BLaER1 (cell line): ENCODE results near the gene SRL.

Experiments used
- H3K27ac ChIP-seq: shearing (Covaris generic); formaldehyde crosslinking; 2 replicates; pipeline ENCODE4 v1.8.1; 2022
- H3K27me3 ChIP-seq: shearing (Covaris generic); formaldehyde crosslinking; 2 replicates; pipeline ENCODE4 v1.8.1; 2022
- H3K36me3 ChIP-seq: shearing (Covaris generic); formaldehyde crosslinking; 2 replicates; pipeline ENCODE4 v1.8.1; 2022
- H3K4me1 ChIP-seq: shearing (Covaris generic); formaldehyde crosslinking; 2 replicates; pipeline ENCODE4 v1.8.1; 2022
- H3K4me2 ChIP-seq: shearing (Covaris generic); formaldehyde crosslinking; 2 replicates; pipeline ENCODE4 v1.8.1; 2022
- H3K4me3 ChIP-seq: shearing (Covaris generic); formaldehyde crosslinking; 2 replicates; pipeline ENCODE4 v1.8.1; 2022
- H3K9ac ChIP-seq: shearing (Covaris generic); formaldehyde crosslinking; 2 replicates; pipeline ENCODE4 v1.8.1; 2022
- H3K9me3 ChIP-seq: shearing (Covaris generic); formaldehyde crosslinking; 2 replicates; pipeline ENCODE4 v1.8.1; 2022
- H4K20me1 ChIP-seq: shearing (Covaris generic); formaldehyde crosslinking; 2 replicates; pipeline ENCODE4 v1.8.1; 2022
- Cebpa-rat ChIP-seq: shearing (Covaris generic); IDR thresholded peaks from 2 replicates; pipeline ENCODE4 v1.8.1; 2022

The SRL gene

GRCh38 chr16:4273858-4274311 is 32.0 kb upstream of the SRL start:
- H3K27ac ChIP-seq = peak overlapping the region; percentile 92
- peak overlapping the region; percentile 98 for H3K4me2 ChIP-seq
- no peak for TF ChIP-seq Cebpa-rat
- no peaks in the 10 kb centered on the region for H3K27me3 ChIP-seq
- H3K4me3 ChIP-seq = peak overlapping the region; percentile 92
- H3K9ac ChIP-seq = peak overlapping the region; percentile 90
- peaks cover 40% of the 10 kb centered on the region for H3K4me1 ChIP-seq
- peaks cover 12% of the 10 kb centered on the region; the same call in 1 of the 2 replicates for H4K20me1 ChIP-seq
- H3K9me3 ChIP-seq = no peaks in the 10 kb centered on the region
- peaks cover 13% of the 10 kb centered on the region for H3K36me3 ChIP-seq

DNA sequence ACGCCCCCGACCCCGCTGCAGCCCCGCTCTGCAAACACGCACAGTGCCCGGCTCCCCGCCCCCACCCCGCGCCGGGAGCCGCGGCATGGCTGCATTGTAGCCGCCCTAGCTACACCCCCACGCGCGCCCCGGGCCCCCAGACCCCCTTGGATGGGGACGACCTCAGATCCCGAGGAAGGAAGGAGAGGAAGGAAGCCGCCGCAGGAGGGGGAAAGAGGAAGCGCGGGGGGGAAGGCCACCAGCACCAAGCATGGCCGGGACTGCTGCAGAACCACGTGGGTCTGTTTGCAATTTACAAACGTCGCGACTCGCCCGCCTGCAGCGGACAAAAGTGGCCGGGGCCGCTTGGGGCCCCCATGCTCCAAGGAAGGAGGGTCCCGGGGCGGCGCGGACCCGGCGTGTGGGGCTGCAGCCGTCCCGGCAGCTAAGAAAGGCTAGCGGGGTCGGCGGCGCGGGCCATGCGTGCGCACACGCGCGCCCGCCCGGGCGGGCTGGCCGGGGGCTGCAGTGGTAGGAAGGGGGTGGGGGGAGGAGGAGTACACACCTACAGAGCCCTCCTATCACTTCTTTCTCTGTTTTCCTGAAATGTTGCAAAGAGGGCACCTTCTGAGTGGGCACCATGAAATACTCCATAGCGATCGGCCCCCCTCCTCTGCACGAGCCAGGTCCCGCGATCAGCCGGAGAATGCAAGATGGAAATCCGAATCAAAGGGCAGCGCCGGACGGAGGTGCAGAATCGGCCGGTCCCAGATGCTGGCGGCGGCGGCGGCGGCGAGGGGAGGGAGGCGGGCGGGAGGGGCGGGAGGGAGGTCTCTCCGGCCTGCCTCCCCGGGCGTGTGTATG is 30.5 kb upstream of the SRL start:
- peak overlapping the region; percentile 98 for H3K9ac ChIP-seq
- H3K4me2 ChIP-seq = peak overlapping the region; percentile 98
- peak overlapping the region; percentile 100 for H3K27ac ChIP-seq
- no peaks in the 10 kb centered on the region for H3K27me3 ChIP-seq
- H3K9me3 ChIP-seq = no peaks in the 10 kb centered on the region
- no peak for TF ChIP-seq Cebpa-rat
- peaks cover 40% of the 10 kb centered on the region for H3K4me1 ChIP-seq
- H3K4me3 ChIP-seq = peak overlapping the region; percentile 92
- peaks cover 28% of the 10 kb centered on the region for H3K36me3 ChIP-seq
- peaks cover 22% of the 10 kb centered on the region for H4K20me1 ChIP-seq

DNA sequence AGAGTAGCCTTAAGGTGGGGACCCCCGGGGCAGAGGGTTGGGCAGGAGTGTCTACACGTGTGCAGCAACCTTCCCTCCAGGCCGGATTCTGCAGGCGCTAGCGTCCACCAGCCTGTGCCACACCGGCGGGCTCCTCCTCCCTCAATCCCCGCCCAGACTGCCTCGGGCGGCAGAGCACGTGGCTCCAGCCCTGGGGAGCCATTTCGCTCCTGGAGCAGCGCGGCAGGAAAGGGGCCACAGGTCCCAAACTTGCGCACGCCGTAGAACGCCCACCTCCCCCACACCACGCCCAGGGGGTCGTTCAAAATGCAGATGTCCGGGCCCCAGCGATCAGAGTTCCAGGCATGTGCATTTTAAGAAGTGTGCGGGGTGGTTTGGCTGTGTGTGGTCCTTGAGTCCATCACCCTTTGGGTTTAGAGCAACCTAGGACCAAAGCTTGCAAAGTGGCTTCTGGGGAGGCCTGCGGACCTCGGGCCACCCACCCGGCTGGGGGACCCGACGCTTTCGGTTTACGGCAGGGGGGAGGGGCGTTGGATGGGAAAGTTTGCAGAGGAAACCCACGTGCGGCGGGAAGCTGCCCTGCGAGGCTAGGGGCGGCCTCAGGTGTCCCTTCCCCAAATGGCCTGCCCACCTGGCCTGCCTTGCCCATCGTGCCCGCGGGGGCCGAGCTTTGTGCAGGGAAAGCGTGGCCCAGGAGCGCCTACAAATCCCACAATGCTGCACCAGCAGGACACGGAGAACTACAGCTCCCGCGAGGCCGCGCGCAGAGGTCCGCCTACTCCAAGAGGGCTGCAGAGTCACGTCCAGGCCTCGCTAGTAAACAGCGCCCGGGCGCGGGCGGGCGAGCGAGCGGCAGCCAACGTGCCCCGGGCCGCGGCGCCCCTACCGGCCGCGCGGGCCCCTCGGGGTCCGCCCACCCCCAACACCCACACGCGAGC is 29.6 kb upstream of the SRL start:
- Histone ChIP-seq H3K27me3 (no peaks in the 10 kb centered on the region), H4K20me1 (peaks cover 31% of the 10 kb centered on the region), H3K27ac (peak overlapping the region; percentile 100), H3K9me3 (no peaks in the 10 kb centered on the region), H3K9ac (peak overlapping the region; percentile 98), H3K4me3 (peak overlapping the region; percentile 92), H3K36me3 (peaks cover 37% of the 10 kb centered on the region), H3K4me1 (peaks cover 40% of the 10 kb centered on the region), H3K4me2 (peak overlapping the region; percentile 98)
- no peak for TF ChIP-seq Cebpa-rat

DNA sequence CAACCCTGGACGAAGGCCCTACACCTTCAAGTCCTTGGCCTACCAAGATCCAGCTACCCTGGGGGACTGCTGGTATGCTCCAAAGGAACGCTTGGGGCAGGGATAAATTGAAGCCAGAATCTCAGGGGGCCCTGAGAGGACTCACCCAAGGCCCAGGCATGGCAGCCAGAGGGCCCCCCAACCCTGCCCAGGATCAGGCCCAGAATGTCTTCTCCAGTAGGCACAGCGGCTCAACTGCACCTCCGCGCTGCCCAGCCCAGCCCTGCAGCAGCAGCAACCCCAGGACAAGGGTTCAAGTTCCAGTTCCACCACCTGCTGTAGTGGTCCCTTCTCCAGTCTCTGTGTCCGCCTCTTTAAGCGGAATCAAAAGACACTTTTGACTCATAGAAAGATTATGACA is 28.7 kb upstream of the SRL start:
- Histone ChIP-seq H3K9me3 (no peaks in the 10 kb centered on the region), H3K4me3 (peak overlapping the region; percentile 92), H3K36me3 (peaks cover 45% of the 10 kb centered on the region), H3K4me2 (peak overlapping the region; percentile 98), H4K20me1 (peaks cover 40% of the 10 kb centered on the region), H3K27me3 (no peaks in the 10 kb centered on the region), H3K4me1 (peaks cover 34% of the 10 kb centered on the region), H3K27ac (peak overlapping the region; percentile 100), H3K9ac (peak overlapping the region; percentile 98)
- no peak for TF ChIP-seq Cebpa-rat

- H3K4me2 ChIP-seq = peak overlapping the region; percentile 98
- H3K9ac ChIP-seq = peak overlapping the region; percentile 98; the same call in 1 of the 2 replicates
- H3K27ac ChIP-seq = peak overlapping the region; percentile 100; the same call in 1 of the 2 replicates
- H3K9me3 ChIP-seq = no peaks in the 10 kb centered on the region
- peaks cover 45% of the 10 kb centered on the region for H4K20me1 ChIP-seq
- H3K36me3 ChIP-seq = peaks cover 51% of the 10 kb centered on the region
- TF ChIP-seq Cebpa-rat = no peak
- peak overlapping the region; percentile 92 for H3K4me3 ChIP-seq
- peaks cover 29% of the 10 kb centered on the region for H3K4me1 ChIP-seq
- H3K27me3 ChIP-seq = no peaks in the 10 kb centered on the region
Measured at GRCh38 chr16:4270091-4270490, 28.2 kb upstream of the SRL start.

GRCh38 chr16:4266372-4266771 is 24.5 kb upstream of the SRL start:
- Histone ChIP-seq H3K36me3 (peaks cover 85% of the 10 kb centered on the region), H3K27me3 (no peaks in the 10 kb centered on the region), H3K9me3 (no peaks in the 10 kb centered on the region), H4K20me1 (peaks cover 82% of the 10 kb centered on the region), H3K27ac (no peak overlapping the region), H3K9ac (no peak overlapping the region), H3K4me2 (no peak overlapping the region), H3K4me3 (no peak overlapping the region), H3K4me1 (peaks cover 25% of the 10 kb centered on the region)
- no peak for TF ChIP-seq Cebpa-rat

DNA sequence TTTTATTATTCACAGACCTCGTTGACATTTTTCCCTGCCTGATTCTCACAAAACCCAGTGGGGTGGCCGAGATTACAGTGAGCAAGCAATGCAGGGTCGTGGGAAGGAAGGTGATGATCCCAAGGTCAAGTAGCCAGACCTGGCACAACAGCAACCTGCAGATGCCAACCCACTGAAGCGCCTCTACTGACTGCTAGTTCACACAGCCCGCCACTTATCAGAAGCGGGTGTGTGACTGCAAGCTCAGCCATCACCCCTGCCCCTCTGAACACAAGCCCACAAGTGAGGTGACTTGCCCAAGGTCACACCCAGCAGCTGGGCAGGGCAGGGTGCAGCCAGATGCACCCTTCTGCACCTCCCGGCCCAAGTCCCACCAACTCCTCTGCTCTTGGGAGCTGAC is 23.8 kb upstream of the SRL start:
- Histone ChIP-seq H3K36me3 (peaks cover 92% of the 10 kb centered on the region), H3K27me3 (no peaks in the 10 kb centered on the region), H3K4me1 (peaks cover 21% of the 10 kb centered on the region), H3K9me3 (no peaks in the 10 kb centered on the region), H3K4me2 (no peak overlapping the region), H3K27ac (no peak overlapping the region), H4K20me1 (peaks cover 88% of the 10 kb centered on the region), H3K9ac (no peak overlapping the region), H3K4me3 (no peak overlapping the region)
- no peak for TF ChIP-seq Cebpa-rat

GRCh38 chr16:4264546-4264945 is 22.7 kb upstream of the SRL start:
- no peak for TF ChIP-seq Cebpa-rat
- H3K27ac ChIP-seq = no peak overlapping the region
- H4K20me1 ChIP-seq = peaks cover 84% of the 10 kb centered on the region
- H3K9ac ChIP-seq = no peak overlapping the region
- peaks cover 10% of the 10 kb centered on the region; the same call in 1 of the 2 replicates for H3K4me1 ChIP-seq
- peaks cover 94% of the 10 kb centered on the region for H3K36me3 ChIP-seq
- no peaks in the 10 kb centered on the region for H3K27me3 ChIP-seq
- no peaks in the 10 kb centered on the region for H3K9me3 ChIP-seq
- H3K4me3 ChIP-seq = no peak overlapping the region
- no peak overlapping the region for H3K4me2 ChIP-seq

DNA sequence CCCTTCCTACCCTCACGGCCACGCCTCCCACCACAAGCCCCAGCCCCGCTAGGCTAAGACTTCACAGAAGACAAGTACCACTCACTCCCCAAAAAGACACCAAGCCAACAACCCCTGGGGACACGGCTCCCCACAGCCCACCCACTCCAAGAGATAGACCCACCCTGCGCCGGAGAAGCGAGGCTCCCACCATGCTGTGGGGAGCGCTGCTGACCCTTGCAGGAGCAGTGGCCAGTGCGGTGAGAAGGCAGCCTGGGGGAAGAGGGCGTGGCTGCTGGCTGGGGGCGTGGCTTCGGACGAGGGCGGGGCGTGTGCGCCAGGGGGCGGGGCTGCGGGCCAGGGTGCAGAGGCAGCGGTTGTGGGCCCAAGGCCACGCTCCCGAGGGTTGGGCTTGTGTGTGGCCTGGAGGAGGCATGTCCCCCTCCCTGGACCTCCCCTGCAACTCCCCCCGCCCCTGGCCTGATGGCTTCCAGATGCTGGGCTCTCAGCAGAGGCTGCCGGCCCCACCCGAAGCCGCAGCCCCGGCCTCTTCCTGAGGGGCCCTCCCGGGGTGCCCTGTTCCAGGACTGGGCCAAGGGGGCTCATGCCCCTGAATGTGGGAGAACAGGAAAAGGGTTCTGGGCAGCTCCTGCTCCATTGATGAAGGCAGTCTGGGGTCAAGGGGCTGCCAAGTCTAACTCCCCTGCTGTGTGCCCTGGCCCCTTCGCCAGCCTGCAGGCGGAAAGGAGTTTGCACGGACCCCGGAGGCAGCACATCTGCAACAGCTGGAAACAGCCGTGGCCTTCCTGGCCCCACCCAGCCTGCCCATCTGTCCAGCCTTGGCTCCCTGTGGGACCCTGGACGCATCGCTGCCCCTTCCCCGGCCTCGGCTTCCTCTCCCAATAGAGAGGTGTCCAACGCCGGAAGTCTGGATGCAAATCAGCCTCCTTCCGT is 21.9 kb upstream of the SRL start:
- no peaks in the 10 kb centered on the region for H3K27me3 ChIP-seq
- 0 out of 2 replicates have a peak, but pooled peaks cover 10% of the 10 kb centered on the region for H3K4me1 ChIP-seq
- H3K4me2 ChIP-seq = no peak overlapping the region
- H4K20me1 ChIP-seq = peaks cover 85% of the 10 kb centered on the region
- peaks cover 96% of the 10 kb centered on the region for H3K36me3 ChIP-seq
- TF ChIP-seq Cebpa-rat = no peak
- H3K9ac ChIP-seq = no peak overlapping the region
- no peak overlapping the region for H3K4me3 ChIP-seq
- H3K27ac ChIP-seq = peak overlapping the region; percentile 26; the same call in 1 of the 2 replicates
- H3K9me3 ChIP-seq = no peaks in the 10 kb centered on the region
